Muscle layer of duodenum (tissue), 2 donors: ENCODE results near the gene SRPRA.
A peak's percentile ranks its signal among the peaks of the same experiment; 100 is the strongest.

Source experiments
- H3K27ac ChIP-seq: one replicate; pipeline ENCODE4 v1.7.0; 2013; ENCODE audit warnings: mild to moderate bottlenecking, low read length
- H3K27me3 ChIP-seq: one replicate; pipeline ENCODE4 v1.7.0; 2013; ENCODE audit warnings: low read depth, mild to moderate bottlenecking, control low read depth, low read length
- H3K36me3 ChIP-seq, 2 donors: one replicate each; pipeline ENCODE4 v1.7.0; 2013; ENCODE audit warnings: low read length in 2 of 2, control low read depth in 1 of 2, mild to moderate bottlenecking in 1 of 2; ENCODE audit not compliant: insufficient read depth in 2 of 2, control insufficient read depth in 1 of 2
- H3K4me1 ChIP-seq, 2 donors: one replicate each; pipeline ENCODE4 v1.7.0; 2013; ENCODE audit warnings: low read length in 2 of 2, mild to moderate bottlenecking in 2 of 2, control low read depth in 1 of 2, moderate library complexity in 1 of 2; ENCODE audit not compliant: insufficient read depth in 2 of 2, control insufficient read depth in 1 of 2
- H3K4me3 ChIP-seq, 2 donors: one replicate each; pipeline ENCODE4 v1.7.0; 2013; ENCODE audit warnings: low read length in 2 of 2, low read depth in 1 of 2, mild to moderate bottlenecking in 1 of 2
- H3K9me3 ChIP-seq, 2 donors: one replicate each; pipeline ENCODE4 v1.7.0; 2013; ENCODE audit warnings: low read length in 2 of 2, control low read depth in 1 of 2, mild to moderate bottlenecking in 1 of 2; ENCODE audit not compliant: control insufficient read depth in 1 of 2
- donor health status: healthy.

SRPRA gene

GRCh38 chr11:126308271-126308671, 39.6 kb upstream of the SRPRA start:
- Histone ChIP-seq H3K9me3 (no peaks in the 10 kb centered on the region), H3K27ac (no peak overlapping the region), H3K4me1 (peaks cover 7 to 18% of the 10 kb centered on the region in 2 donors), H3K36me3 (no peaks in the 10 kb centered on the region), H3K4me3 (no peak overlapping the region), H3K27me3 (no peaks in the 10 kb centered on the region)

- Histone ChIP-seq H3K36me3 (no peaks in the 10 kb centered on the region), H3K27me3 (no peaks in the 10 kb centered on the region), H3K9me3 (no peaks in the 10 kb centered on the region), H3K27ac (no peak overlapping the region), H3K4me1 (peaks cover 7 to 21% of the 10 kb centered on the region in 2 donors), H3K4me3 (no peak overlapping the region)
Measured at GRCh38 chr11:126307706-126308105, 39.0 kb upstream of the SRPRA start.

- Histone ChIP-seq H3K27me3 (no peaks in the 10 kb centered on the region), H3K27ac (no peak overlapping the region), H3K9me3 (no peaks in the 10 kb centered on the region), H3K4me1 (peaks cover 5 to 18% of the 10 kb centered on the region in 2 donors), H3K4me3 (no peak overlapping the region), H3K36me3 (no peaks in the 10 kb centered on the region)
Measured at GRCh38 chr11:126305699-126306098, 37.0 kb upstream of the SRPRA start.

- no peaks in the 10 kb centered on the region for H3K27me3 ChIP-seq
- H3K9me3 ChIP-seq = no peaks in the 10 kb centered on the region
- peak overlapping the region; percentile 90 for H3K27ac ChIP-seq
- H3K4me3 ChIP-seq = peak overlapping the region; percentile 80
- H3K36me3 ChIP-seq = no peaks in the 10 kb centered on the region
- H3K4me1 ChIP-seq = peaks cover 4 to 12% of the 10 kb centered on the region in 2 donors
Measured at GRCh38 chr11:126304457-126305075, 35.9 kb upstream of the SRPRA start.

GRCh38 chr11:126303623-126304456, 35.1 kb upstream of the SRPRA start, which contains the start of gene DCPS:
DCPS (plus strand) TSS chr11:126304060; CDS start chr11:126304081, 21 bp downstream.
- Histone ChIP-seq H3K36me3 (no peaks in the 10 kb centered on the region), H3K27me3 (no peaks in the 10 kb centered on the region), H3K4me3 (peak within 1 kb of the TSS; percentile 80), H3K9me3 (no peaks in the 10 kb centered on the region), H3K4me1 (peaks cover 4 to 12% of the 10 kb centered on the region in 2 donors), H3K27ac (peak within 1 kb of the TSS; percentile 90)

- Histone ChIP-seq H3K9me3 (no peaks in the 10 kb centered on the region), H3K4me1 (no peaks in the 10 kb centered on the region), H3K36me3 (peaks cover 22 to 32% of the 10 kb centered on the region in 2 donors), H3K27ac (no peak overlapping the region), H3K27me3 (no peaks in the 10 kb centered on the region), H3K4me3 (no peak overlapping the region)
Measured at GRCh38 chr11:126297004-126297403, 28.3 kb upstream of the SRPRA start.

GRCh38 chr11:126293726-126294125, 25.0 kb upstream of the SRPRA start:
- Histone ChIP-seq H3K27me3 (no peaks in the 10 kb centered on the region), H3K4me1 (peaks cover 0 to 8% of the 10 kb centered on the region in 2 donors), H3K4me3 (no peak overlapping the region), H3K27ac (no peak overlapping the region), H3K36me3 (peaks cover 36 to 47% of the 10 kb centered on the region in 2 donors), H3K9me3 (no peaks in the 10 kb centered on the region)

- H3K4me3 ChIP-seq = no peak overlapping the region
- no peak overlapping the region for H3K27ac ChIP-seq
- peaks cover 0 to 8% of the 10 kb centered on the region in 2 donors for H3K4me1 ChIP-seq
- peaks cover 42 to 46% of the 10 kb centered on the region in 2 donors for H3K36me3 ChIP-seq
- H3K27me3 ChIP-seq = no peaks in the 10 kb centered on the region
- H3K9me3 ChIP-seq = no peaks in the 10 kb centered on the region
Measured at GRCh38 chr11:126290887-126291286, 22.2 kb upstream of the SRPRA start.

- Histone ChIP-seq H3K4me1 (peaks cover 4 to 19% of the 10 kb centered on the region in 2 donors), H3K27ac (no peak overlapping the region), H3K27me3 (no peaks in the 10 kb centered on the region), H3K9me3 (no peaks in the 10 kb centered on the region), H3K4me3 (no peak overlapping the region), H3K36me3 (peaks cover 30 to 31% of the 10 kb centered on the region in 2 donors)
Measured at GRCh38 chr11:126288237-126288636, 19.5 kb upstream of the SRPRA start.

GRCh38 chr11:126284829-126285228, 16.1 kb upstream of the SRPRA start:
- no peaks in the 10 kb centered on the region for H3K9me3 ChIP-seq
- H3K4me3 ChIP-seq = no peak overlapping the region
- H3K36me3 ChIP-seq = peaks cover 3 to 7% of the 10 kb centered on the region in 2 donors
- no peaks in the 10 kb centered on the region for H3K27me3 ChIP-seq
- peaks cover 9 to 17% of the 10 kb centered on the region in 2 donors for H3K4me1 ChIP-seq
- no peak overlapping the region for H3K27ac ChIP-seq

- Histone ChIP-seq H3K9me3 (no peaks in the 10 kb centered on the region), H3K27me3 (no peaks in the 10 kb centered on the region), H3K27ac (peak within 1 kb of the TSS; percentile 74), H3K4me3 (peak within 1 kb of the TSS; percentile 81), H3K36me3 (peaks cover under 1 to 5% of the 10 kb centered on the region in 2 donors), H3K4me1 (peaks cover 9 to 17% of the 10 kb centered on the region in 2 donors)
Measured at GRCh38 chr11:126282736-126283591, 14.3 kb upstream of the SRPRA start, which contains the start of gene TIRAP. TIRAP (plus strand) TSS chr11:126283093; CDS start chr11:126290895, 7,802 bp downstream.
